Measurements from ENCODE around the gene P2RX7.
A peak's percentile ranks its signal among the peaks of the same experiment; 100 is the strongest.

The P2RX7 gene

GRCh38 chr12:121214855-121215745 is 82.4 kb downstream of the P2RX7 start:
- H3K9me3 ChIP-seq (ENCODE audit: control insufficient read depth in 1 of 2, low read length in 2 of 2) = no peaks in the 10 kb centered on the region
- no peaks in the 10 kb centered on the region for H3K27me3 ChIP-seq (ENCODE audit: control insufficient read depth in 1 of 2, insufficient read depth in 2 of 2, low read length in 2 of 2)
- H3K27ac ChIP-seq (ENCODE audit: low read depth, low read length) = peak overlapping the region; percentile 52
- peaks cover 0 to 7% of the 10 kb centered on the region in 2 donors for H3K36me3 ChIP-seq (ENCODE audit: control insufficient read depth in 1 of 2, insufficient read depth in 2 of 2, low read length in 2 of 2)
- H3K4me1 ChIP-seq (ENCODE audit: control insufficient read depth in 1 of 2, insufficient read depth in 2 of 2, low read length in 2 of 2) = peaks cover 48 to 51% of the 10 kb centered on the region in 2 donors
- peak overlapping the region; percentile 27 to 30 for H3K9ac ChIP-seq (ENCODE audit: low read depth in 1 of 2, low read length in 2 of 2)
- H3K4me3 ChIP-seq (ENCODE audit: low read depth in 1 of 2, low read length in 2 of 2) = peak overlapping the region in 1 of 2 donors; percentile 13

GRCh38 chr12:121216102-121216501 is 83.4 kb downstream of the P2RX7 start:
- H3K4me3 ChIP-seq (ENCODE audit: low read depth in 1 of 2, low read length in 2 of 2) = no peak overlapping the region
- peaks cover 45 to 48% of the 10 kb centered on the region in 2 donors for H3K4me1 ChIP-seq (ENCODE audit: control insufficient read depth in 1 of 2, insufficient read depth in 2 of 2, low read length in 2 of 2)
- no peak overlapping the region for H3K27ac ChIP-seq (ENCODE audit: low read depth, low read length)

GRCh38 chr12:121217063-121217462 is 84.4 kb downstream of the P2RX7 start:
- Histone ChIP-seq H3K36me3 (ENCODE audit: control insufficient read depth in 1 of 2, insufficient read depth in 2 of 2, low read length in 2 of 2) (peaks cover 6 to 7% of the 10 kb centered on the region in 2 donors), H3K4me1 (ENCODE audit: control insufficient read depth in 1 of 2, insufficient read depth in 2 of 2, low read length in 2 of 2) (peaks cover 41 to 48% of the 10 kb centered on the region in 2 donors), H3K27ac (ENCODE audit: low read depth, low read length) (peak overlapping the region; percentile 64), H3K9me3 (ENCODE audit: control insufficient read depth in 1 of 2, low read length in 2 of 2) (no peaks in the 10 kb centered on the region), H3K4me3 (ENCODE audit: low read depth in 1 of 2, low read length in 2 of 2) (no peak overlapping the region), H3K27me3 (ENCODE audit: control insufficient read depth in 1 of 2, insufficient read depth in 2 of 2, low read length in 2 of 2) (no peaks in the 10 kb centered on the region), H3K9ac (ENCODE audit: low read depth in 1 of 2, low read length in 2 of 2) (peak overlapping the region in 1 of 2 donors; percentile 46)

More at GRCh38 chr12:121216102-121216501, 83.4 kb downstream of the P2RX7 start:
- H3K9me3 ChIP-seq (ENCODE audit: control insufficient read depth in 1 of 2, low read length in 2 of 2) = no peaks in the 10 kb centered on the region
- peaks cover 0 to 7% of the 10 kb centered on the region in 2 donors for H3K36me3 ChIP-seq (ENCODE audit: control insufficient read depth in 1 of 2, insufficient read depth in 2 of 2, low read length in 2 of 2)
- no peaks in the 10 kb centered on the region for H3K27me3 ChIP-seq (ENCODE audit: control insufficient read depth in 1 of 2, insufficient read depth in 2 of 2, low read length in 2 of 2)
- no peak overlapping the region for H3K9ac ChIP-seq (ENCODE audit: low read depth in 1 of 2, low read length in 2 of 2)

- Histone ChIP-seq H3K9ac (ENCODE audit: low read depth in 1 of 2, low read length in 2 of 2) (no peak overlapping the region), H3K4me3 (ENCODE audit: low read depth in 1 of 2, low read length in 2 of 2) (no peak overlapping the region), H3K36me3 (ENCODE audit: control insufficient read depth in 1 of 2, insufficient read depth in 2 of 2, low read length in 2 of 2) (peaks cover 6 to 9% of the 10 kb centered on the region in 2 donors), H3K9me3 (ENCODE audit: control insufficient read depth in 1 of 2, low read length in 2 of 2) (no peaks in the 10 kb centered on the region), H3K4me1 (ENCODE audit: control insufficient read depth in 1 of 2, insufficient read depth in 2 of 2, low read length in 2 of 2) (peaks cover 42 to 49% of the 10 kb centered on the region in 2 donors), H3K27me3 (ENCODE audit: control insufficient read depth in 1 of 2, insufficient read depth in 2 of 2, low read length in 2 of 2) (no peaks in the 10 kb centered on the region), H3K27ac (ENCODE audit: low read depth, low read length) (no peak overlapping the region)
Observed at GRCh38 chr12:121217761-121218160, 85.1 kb downstream of the P2RX7 start.

GRCh38 chr12:121218588-121219352 is 86.1 kb downstream of the P2RX7 start:
- Histone ChIP-seq H3K36me3 (ENCODE audit: control insufficient read depth in 1 of 2, insufficient read depth in 2 of 2, low read length in 2 of 2) (peaks cover 10 to 11% of the 10 kb centered on the region in 2 donors), H3K27me3 (ENCODE audit: control insufficient read depth in 1 of 2, insufficient read depth in 2 of 2, low read length in 2 of 2) (no peaks in the 10 kb centered on the region), H3K4me1 (ENCODE audit: control insufficient read depth in 1 of 2, insufficient read depth in 2 of 2, low read length in 2 of 2) (peaks cover 47 to 57% of the 10 kb centered on the region in 2 donors), H3K9ac (ENCODE audit: low read depth in 1 of 2, low read length in 2 of 2) (peak overlapping the region in 1 of 2 donors; percentile 15), H3K9me3 (ENCODE audit: control insufficient read depth in 1 of 2, low read length in 2 of 2) (no peaks in the 10 kb centered on the region), H3K27ac (ENCODE audit: low read depth, low read length) (no peak overlapping the region), H3K4me3 (ENCODE audit: low read depth in 1 of 2, low read length in 2 of 2) (no peak overlapping the region)

GRCh38 chr12:121219353-121219986 is 86.8 kb downstream of the P2RX7 start:
- Histone ChIP-seq H3K9ac (ENCODE audit: low read depth in 1 of 2, low read length in 2 of 2) (no peak overlapping the region), H3K4me3 (ENCODE audit: low read depth in 1 of 2, low read length in 2 of 2) (no peak overlapping the region), H3K27me3 (ENCODE audit: control insufficient read depth in 1 of 2, insufficient read depth in 2 of 2, low read length in 2 of 2) (no peaks in the 10 kb centered on the region), H3K4me1 (ENCODE audit: control insufficient read depth in 1 of 2, insufficient read depth in 2 of 2, low read length in 2 of 2) (peaks cover 45 to 50% of the 10 kb centered on the region in 2 donors), H3K27ac (ENCODE audit: low read depth, low read length) (no peak overlapping the region), H3K9me3 (ENCODE audit: control insufficient read depth in 1 of 2, low read length in 2 of 2) (no peaks in the 10 kb centered on the region), H3K36me3 (ENCODE audit: control insufficient read depth in 1 of 2, insufficient read depth in 2 of 2, low read length in 2 of 2) (peaks cover 10 to 11% of the 10 kb centered on the region in 2 donors)

- no peak overlapping the region for H3K4me3 ChIP-seq (ENCODE audit: low read depth in 1 of 2, low read length in 2 of 2)
- H3K36me3 ChIP-seq (ENCODE audit: control insufficient read depth in 1 of 2, insufficient read depth in 2 of 2, low read length in 2 of 2) = peaks cover 6 to 16% of the 10 kb centered on the region in 2 donors
- no peaks in the 10 kb centered on the region for H3K27me3 ChIP-seq (ENCODE audit: control insufficient read depth in 1 of 2, insufficient read depth in 2 of 2, low read length in 2 of 2)
- H3K4me1 ChIP-seq (ENCODE audit: control insufficient read depth in 1 of 2, insufficient read depth in 2 of 2, low read length in 2 of 2) = peaks cover 24 to 27% of the 10 kb centered on the region in 2 donors
- H3K27ac ChIP-seq (ENCODE audit: low read depth, low read length) = no peak overlapping the region
- no peaks in the 10 kb centered on the region for H3K9me3 ChIP-seq (ENCODE audit: control insufficient read depth in 1 of 2, low read length in 2 of 2)
- H3K9ac ChIP-seq (ENCODE audit: low read depth in 1 of 2, low read length in 2 of 2) = no peak overlapping the region
Observed at GRCh38 chr12:121222847-121223246, 90.2 kb downstream of the P2RX7 start.

GRCh38 chr12:121223292-121224285 is 90.9 kb downstream of the P2RX7 start:
- H3K9ac ChIP-seq (ENCODE audit: low read depth in 1 of 2, low read length in 2 of 2) = no peak overlapping the region
- H3K27me3 ChIP-seq (ENCODE audit: control insufficient read depth in 1 of 2, insufficient read depth in 2 of 2, low read length in 2 of 2) = no peaks in the 10 kb centered on the region
- peaks cover 20 to 23% of the 10 kb centered on the region in 2 donors for H3K4me1 ChIP-seq (ENCODE audit: control insufficient read depth in 1 of 2, insufficient read depth in 2 of 2, low read length in 2 of 2)
- H3K36me3 ChIP-seq (ENCODE audit: control insufficient read depth in 1 of 2, insufficient read depth in 2 of 2, low read length in 2 of 2) = peaks cover 8 to 19% of the 10 kb centered on the region in 2 donors
- no peaks in the 10 kb centered on the region for H3K9me3 ChIP-seq (ENCODE audit: control insufficient read depth in 1 of 2, low read length in 2 of 2)
- H3K4me3 ChIP-seq (ENCODE audit: low read depth in 1 of 2, low read length in 2 of 2) = peak overlapping the region in 1 of 2 donors; percentile 5
- H3K27ac ChIP-seq (ENCODE audit: low read depth, low read length) = no peak overlapping the region

GRCh38 chr12:121224591-121224990 is 91.9 kb downstream of the P2RX7 start:
- no peaks in the 10 kb centered on the region for H3K9me3 ChIP-seq (ENCODE audit: control insufficient read depth in 1 of 2, low read length in 2 of 2)
- no peak overlapping the region for H3K9ac ChIP-seq (ENCODE audit: low read depth in 1 of 2, low read length in 2 of 2)
- no peaks in the 10 kb centered on the region for H3K27me3 ChIP-seq (ENCODE audit: control insufficient read depth in 1 of 2, insufficient read depth in 2 of 2, low read length in 2 of 2)
- peaks cover 14 to 28% of the 10 kb centered on the region in 2 donors for H3K36me3 ChIP-seq (ENCODE audit: control insufficient read depth in 1 of 2, insufficient read depth in 2 of 2, low read length in 2 of 2)
- peaks cover 23 to 33% of the 10 kb centered on the region in 2 donors for H3K4me1 ChIP-seq (ENCODE audit: control insufficient read depth in 1 of 2, insufficient read depth in 2 of 2, low read length in 2 of 2)
- H3K4me3 ChIP-seq (ENCODE audit: low read depth in 1 of 2, low read length in 2 of 2) = no peak overlapping the region
- no peak overlapping the region for H3K27ac ChIP-seq (ENCODE audit: low read depth, low read length)
